ENCODE results near the gene CMTM3.
"Not testable (repeated sequence)": the region's sequence is repeated elsewhere in the genome, so short reads cannot be mapped to it uniquely, and the experiment has no call there.

Gene CMTM3

GRCh38 chr16:66604376-66605176, at the start of gene CMTM3:
CMTM3 (plus strand) TSS chr16:66604704; CDS start chr16:66604806, 102 bp downstream.
- no peak for DNase-seq

GRCh38 chr16:66560107-66560506, 44.4 kb upstream of the CMTM3 start:
- DNase-seq = no peak

GRCh38 chr16:66561381-66562080, 43.0 kb upstream of the CMTM3 start:
- DNase-seq = no peak

GRCh38 chr16:66562409-66562808, 42.1 kb upstream of the CMTM3 start:
- no peak for DNase-seq

GRCh38 chr16:66562986-66563385, 41.5 kb upstream of the CMTM3 start:
- DNase-seq = no peak

GRCh38 chr16:66563574-66564334, 40.8 kb upstream of the CMTM3 start:
- DNase-seq = no peak

- DNase-seq = no peak
Measured at GRCh38 chr16:66566051-66566901, 38.2 kb upstream of the CMTM3 start, which contains the start of gene CMTM1. CMTM1 (plus strand) TSS chr16:66566439; CDS start chr16:66566514, 75 bp downstream.

GRCh38 chr16:66567270-66567669, 37.2 kb upstream of the CMTM3 start:
- not testable (repeated sequence) for DNase-seq

- no peak for DNase-seq
Measured at GRCh38 chr16:66568355-66568754, 36.1 kb upstream of the CMTM3 start.

- DNase-seq = no peak
Measured at GRCh38 chr16:66569131-66569530, 35.4 kb upstream of the CMTM3 start.

GRCh38 chr16:66569827-66570405, 34.6 kb upstream of the CMTM3 start:
- DNase-seq = peak; percentile 58

GRCh38 chr16:66572356-66572755, 32.1 kb upstream of the CMTM3 start:
- DNase-seq = no peak

GRCh38 chr16:66574081-66574480, 30.4 kb upstream of the CMTM3 start:
- DNase-seq = no peak

- DNase-seq = no peak
Measured at GRCh38 chr16:66574531-66574930, 30.0 kb upstream of the CMTM3 start.

- no peak for DNase-seq
Measured at GRCh38 chr16:66575060-66575459, 29.4 kb upstream of the CMTM3 start.

GRCh38 chr16:66576296-66576695, 28.2 kb upstream of the CMTM3 start:
- no peak for DNase-seq

- DNase-seq = no peak
Measured at GRCh38 chr16:66578651-66579531, 25.6 kb upstream of the CMTM3 start, which contains the start of gene CMTM2. CMTM2 (plus strand) TSS chr16:66579463; CDS start chr16:66579608, 145 bp downstream.

GRCh38 chr16:66580605-66581209, 23.8 kb upstream of the CMTM3 start:
- DNase-seq = peak; percentile 66

GRCh38 chr16:66581246-66581952, 23.1 kb upstream of the CMTM3 start:
- DNase-seq = no peak
